HG03045 (cell line): Measurements from ENCODE around the gene LRRC4B.

Experiments used
- ATAC-seq: cut with Tn5 transposase; IDR thresholded peaks from one replicate; pipeline ENCODE4 v1.9.1; 2021; ENCODE audit warnings: mild to moderate bottlenecking, moderate library complexity; ENCODE audit not compliant: unreplicated experiment

Gene LRRC4B

DNA sequence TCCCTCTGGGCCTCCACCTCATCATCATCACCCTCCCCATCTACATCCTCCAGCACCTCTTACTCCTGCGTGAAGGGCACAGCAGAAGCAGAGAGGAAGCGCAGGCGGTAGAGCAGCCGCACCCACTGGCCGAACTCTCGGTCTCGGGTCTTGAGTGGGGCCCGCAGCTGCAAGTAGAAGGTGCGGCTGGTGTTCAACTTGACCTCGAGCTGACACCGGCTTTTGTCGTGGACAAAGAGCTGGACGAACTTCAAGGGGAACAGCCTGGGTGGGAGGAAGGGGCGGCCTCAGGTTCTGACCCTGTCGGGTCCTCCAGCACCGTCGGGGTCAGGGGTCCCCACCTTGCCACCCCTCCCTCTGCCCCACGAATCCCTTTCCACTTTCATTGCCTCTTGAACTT lies 100.7 kb downstream of the LRRC4B start:
- no peak for ATAC-seq
